HG03159 (cell line): Measurements from ENCODE around the gene PAX7.

Experiments used
- ATAC-seq: cut with Tn5 transposase; IDR thresholded peaks from one replicate; pipeline ENCODE4 v1.9.1; 2021; ENCODE audit warnings: mild to moderate bottlenecking, moderate library complexity; ENCODE audit not compliant: unreplicated experiment

PAX7 gene

GRCh38 chr1:18697541-18697940 lies 66.9 kb downstream of the PAX7 start:
- ATAC-seq = no peak

GRCh38 chr1:18700530-18700929 lies 69.9 kb downstream of the PAX7 start:
- no peak for ATAC-seq

GRCh38 chr1:18701183-18701582 lies 70.5 kb downstream of the PAX7 start:
- ATAC-seq = no peak

- ATAC-seq = no peak
Measured at GRCh38 chr1:18703041-18703621, 72.5 kb downstream of the PAX7 start.

GRCh38 chr1:18705811-18706210 lies 75.2 kb downstream of the PAX7 start:
- no peak for ATAC-seq

- no peak for ATAC-seq
Measured at GRCh38 chr1:18707696-18708257, 77.1 kb downstream of the PAX7 start.

GRCh38 chr1:18710002-18710401 lies 79.4 kb downstream of the PAX7 start:
- ATAC-seq = no peak

GRCh38 chr1:18711003-18711402 lies 80.4 kb downstream of the PAX7 start:
- no peak for ATAC-seq

GRCh38 chr1:18711536-18712251 lies 81.0 kb downstream of the PAX7 start:
- no peak for ATAC-seq

GRCh38 chr1:18712252-18712600 lies 81.6 kb downstream of the PAX7 start:
- no peak for ATAC-seq

- no peak for ATAC-seq
Measured at GRCh38 chr1:18714404-18715175, 83.9 kb downstream of the PAX7 start.

GRCh38 chr1:18716112-18716784 lies 85.6 kb downstream of the PAX7 start:
- ATAC-seq = no peak

GRCh38 chr1:18716785-18717678 lies 86.4 kb downstream of the PAX7 start:
- no peak for ATAC-seq

- ATAC-seq = no peak
Measured at GRCh38 chr1:18719786-18720451, 89.3 kb downstream of the PAX7 start.

GRCh38 chr1:18721041-18721440 lies 90.4 kb downstream of the PAX7 start:
- no peak for ATAC-seq

- ATAC-seq = no peak
Measured at GRCh38 chr1:18721776-18722175, 91.1 kb downstream of the PAX7 start.

- ATAC-seq = no peak
Measured at GRCh38 chr1:18722270-18722669, 91.6 kb downstream of the PAX7 start.

GRCh38 chr1:18723206-18723605 lies 92.6 kb downstream of the PAX7 start:
- ATAC-seq = no peak

GRCh38 chr1:18723701-18724411 lies 93.2 kb downstream of the PAX7 start:
- no peak for ATAC-seq
